SK-N-MC (cell line): ENCODE measurements around the gene ARFRP1.
"Not testable (repeated sequence)": the region's sequence is repeated elsewhere in the genome, so short reads cannot be mapped to it uniquely, and the experiment has no call there.

Source experiments
- EZH2 ChIP-seq: fragments of 200-600 bp; sonication (generic); IDR thresholded peaks from one replicate; pipeline ENCODE4 v1.6.1; 2017; ENCODE audit warnings: antibody characterized with exemption
- FOXP2 ChIP-seq: optimal IDR thresholded peaks from 2 replicates; pipeline ENCODE3; 2011; ENCODE audit warnings: mild to moderate bottlenecking, moderate library complexity; ENCODE audit not compliant: insufficient read depth; ENCODE audit errors: extremely low read length, control extremely low read depth
- POLR2AphosphoS5 ChIP-seq: IDR thresholded peaks from 2 replicates; pipeline ENCODE4 v1.6.1; 2012; ENCODE audit warnings: mild to moderate bottlenecking, low read depth, low read length, borderline replicate concordance

- not testable (repeated sequence) for TF ChIP-seq POLR2AphosphoS5, FOXP2, EZH2
These were observed 36.1 kb downstream of the ARFRP1 start for GRCh38 chr20:63671695-63672094.
